Keratinocyte (primary cell): Measurements from ENCODE around the gene HSD17B2. TPM values are rescaled to one million over a fixed set of nuclear protein-coding genes. Genes with fewer than 3 reads are reported as not detected.

Experiments
- DNase-seq: peaks from one replicate; pipeline ENCODE4 v3.0.0-alpha.2; 2011; ENCODE audit warnings: low read depth, missing footprints, low spot score
- FAIRE-seq: peaks from 2 replicates; lab custom pipeline; 2011; peaks lifted over from hg19 to GRCh38; lab: Jason Lieb, UNC
- H2AFZ ChIP-seq: 2 replicates; pipeline ENCODE4 v1.6.0; 2012; ENCODE audit warnings: low read length, control low read depth, inconsistent platforms; ENCODE audit not compliant: control insufficient read depth
- H3K27ac ChIP-seq: 2 replicates; pipeline ENCODE4 v1.5.1; 2011; ENCODE audit warnings: low read length; ENCODE audit not compliant: control insufficient read depth, insufficient read depth
- H3K27me3 ChIP-seq: 3 replicates; pipeline ENCODE4 v1.6.0; 2011; ENCODE audit warnings: low read length; ENCODE audit not compliant: control insufficient read depth, insufficient read depth; ENCODE audit errors: extremely low read depth
- H3K36me3 ChIP-seq, 2 experiments: 2 replicates in 1 of 2; 3 replicates in 1 of 2; pipeline ENCODE4 v1.5.1; 2011; ENCODE audit warnings: low read length in 2 of 2, mild to moderate bottlenecking in 1 of 2; ENCODE audit not compliant: control insufficient read depth in 2 of 2, insufficient read depth in 2 of 2; ENCODE audit errors: extremely low read depth in 1 of 2
- H3K4me1 ChIP-seq: 3 replicates; pipeline ENCODE4 v1.5.1; 2011; ENCODE audit warnings: low read length; ENCODE audit not compliant: control insufficient read depth, insufficient read depth; ENCODE audit errors: extremely low read depth
- H3K4me2 ChIP-seq: 3 replicates; pipeline ENCODE4 v1.6.0; 2011; ENCODE audit warnings: low read depth, low read length; ENCODE audit not compliant: control insufficient read depth, insufficient read depth; ENCODE audit errors: extremely low read depth
- H3K4me3 ChIP-seq, 3 experiments: fragments of 200-600 bp in 1 of 3; sonication (generic) in 1 of 3; 2 replicates in 2 of 3; 3 replicates in 1 of 3; pipeline ENCODE4 v1.5.1; 2011 to 2016; ENCODE audit warnings: low read length in 3 of 3, mild to moderate bottlenecking in 3 of 3, control low read depth in 2 of 3, inconsistent platforms in 1 of 3, low read depth in 1 of 3, mixed read lengths in 1 of 3, mixed run types in 1 of 3, moderate library complexity in 1 of 3; ENCODE audit not compliant: control insufficient read depth in 2 of 3, insufficient read depth in 2 of 3; ENCODE audit errors: extremely low read depth in 1 of 3
- H3K79me2 ChIP-seq: 2 replicates; pipeline ENCODE4 v1.6.0; 2012; ENCODE audit warnings: low read length; ENCODE audit not compliant: control insufficient read depth, insufficient read depth
- H3K9ac ChIP-seq: 3 replicates; pipeline ENCODE4 v1.6.0; 2011; ENCODE audit warnings: low read length; ENCODE audit not compliant: control insufficient read depth, insufficient read depth; ENCODE audit errors: extremely low read depth
- H3K9me1 ChIP-seq: 3 replicates; pipeline ENCODE4 v1.6.0; 2011; ENCODE audit warnings: low read length; ENCODE audit not compliant: control insufficient read depth, insufficient read depth; ENCODE audit errors: extremely low read depth
- H3K9me3 ChIP-seq: 2 replicates; pipeline ENCODE4 v1.5.1; 2012; ENCODE audit warnings: low read depth, low read length; ENCODE audit not compliant: control insufficient read depth
- H4K20me1 ChIP-seq: 3 replicates; pipeline ENCODE4 v1.6.0; 2011; ENCODE audit warnings: low read length; ENCODE audit not compliant: control insufficient read depth, insufficient read depth; ENCODE audit errors: extremely low read depth
- CTCF ChIP-seq, 3 experiments: IDR thresholded peaks in 1 of 3; conservative IDR thresholded peaks in 1 of 3; optimal IDR thresholded peaks in 1 of 3; 2 replicates in 2 of 3; 3 replicates in 1 of 3; pipeline versions ENCODE3 to v1.5.1; 2011; ENCODE audit warnings: low read length in 3 of 3, mild to moderate bottlenecking in 3 of 3, moderate library complexity in 2 of 3, control low read depth in 1 of 3, inconsistent platforms in 1 of 3; ENCODE audit not compliant: insufficient read depth in 2 of 3; ENCODE audit errors: extremely low read depth in 1 of 3
- EZH2 ChIP-seq: IDR thresholded peaks from one replicate; pipeline ENCODE4 v1.6.1; 2012; ENCODE audit warnings: inconsistent platforms, mild to moderate bottlenecking, low read length, moderate library complexity
- dilution Hi-C: fragments of 300-500 bp; cut with MboI; formaldehyde crosslinking; loops from one replicate; pipeline ENCODE4 v1.7.0; 2020; ENCODE audit warnings: low sequenced_read_pairs; ENCODE audit not compliant: extremely low pct_ligation_motif_present
- polyA plus RNA-seq, 5 experiments: library from polyadenylated mRNA; depleted of rRNA in 3 of 5; stranded (reverse) in 3 of 5; stranded (forward) in 1 of 5; unstranded in 1 of 5; fragments of >200 nt; gene quantifications; 1 replicate in 1 of 5; 2 replicates in 3 of 5; 3 replicates in 1 of 5; pipeline versions ENCODE4 v1.2.1 to v1.2.3, GENCODE V29; 2011 to 2012; ENCODE audit warnings: missing spikeins in 2 of 5, low read depth in 1 of 5, low replicate concordance in 1 of 5

HSD17B2 gene
- polyA plus RNA-seq, 1 donor (not counting 4 experiments of a cell fraction or from before 2014, with no cell fraction given), result 3.1 TPM

- no peaks in the 10 kb centered on the region for H3K9me1 ChIP-seq
- no peak overlapping the region for H3K4me2 ChIP-seq
- H3K4me3 ChIP-seq, result no peak overlapping the region
- peaks cover 9% of the 10 kb centered on the region for H3K4me1 ChIP-seq
- H3K27ac ChIP-seq, result no peak overlapping the region
- no peak for TF ChIP-seq CTCF (optimal IDR thresholded peaks at IDR 0.05 in 1 of 3, IDR thresholded peaks at IDR 0.05 in 1 of 3, conservative IDR thresholded peaks at IDR 0.05 in 1 of 3; ENCODE audit: extremely low read depth in 1 of 3, insufficient read depth in 2 of 3, low read length in 3 of 3)
- TF ChIP-seq EZH2, result no peak
- FAIRE-seq (no peak), DNase-seq (no peak)
- H4K20me1 ChIP-seq, result no peaks in the 10 kb centered on the region
- H3K27me3 ChIP-seq, result no peaks in the 10 kb centered on the region
- H2AFZ ChIP-seq, result no peak overlapping the region
- H3K9me3 ChIP-seq, result no peaks in the 10 kb centered on the region
- H3K79me2 ChIP-seq, result no peaks in the 10 kb centered on the region
- dilution Hi-C loops, result no loop called here
- no peaks in the 10 kb centered on the region for H3K36me3 ChIP-seq
- H3K9ac ChIP-seq, result no peak overlapping the region
Measured at GRCh38 chr16:82047374-82047773, 12.3 kb downstream of the HSD17B2 start.

- no peaks in the 10 kb centered on the region for H3K27me3 ChIP-seq
- H3K36me3 ChIP-seq, result no peaks in the 10 kb centered on the region
- no peak overlapping the region for H3K4me3 ChIP-seq
- peaks cover 9% of the 10 kb centered on the region for H3K4me1 ChIP-seq
- dilution Hi-C loops, result no loop called here
- TF ChIP-seq EZH2 (no peak), CTCF (optimal IDR thresholded peaks at IDR 0.05 in 1 of 3, IDR thresholded peaks at IDR 0.05 in 1 of 3, conservative IDR thresholded peaks at IDR 0.05 in 1 of 3; ENCODE audit: extremely low read depth in 1 of 3, insufficient read depth in 2 of 3, low read length in 3 of 3) (no peak)
- H3K4me2 ChIP-seq, result no peak overlapping the region
- DNase-seq (no peak), FAIRE-seq (no peak)
- no peak overlapping the region for H2AFZ ChIP-seq
- no peak overlapping the region for H3K9ac ChIP-seq
- H3K27ac ChIP-seq, result no peak overlapping the region
- no peaks in the 10 kb centered on the region for H3K9me3 ChIP-seq
- no peaks in the 10 kb centered on the region for H4K20me1 ChIP-seq
- no peaks in the 10 kb centered on the region for H3K79me2 ChIP-seq
- no peaks in the 10 kb centered on the region for H3K9me1 ChIP-seq
Measured at GRCh38 chr16:82047787-82048186, 12.7 kb downstream of the HSD17B2 start.
